ENCODE measurements around the gene FMNL3.
A peak's percentile ranks its signal among the peaks of the same experiment; 100 is the strongest.

Gene FMNL3

GRCh38 chr12:49684310-49684854 is 22.8 kb downstream of the FMNL3 start:
- Histone ChIP-seq H3K36me3 (no peaks in the 10 kb centered on the region), H3K27me3 (ENCODE audit: insufficient read depth, low read depth, severe bottlenecking) (no peaks in the 10 kb centered on the region), H3K9me3 (ENCODE audit: severe bottlenecking) (no peaks in the 10 kb centered on the region), H3K4me3 (ENCODE audit: low read depth, low read length) (no peak overlapping the region), H3K27ac (no peak overlapping the region)
- no peak for TF ChIP-seq CTCF (IDR thresholded peaks at IDR 0.05; ENCODE audit: low read depth, low read length)
- no peak for DNase-seq

GRCh38 chr12:49683599-49684309 is 23.5 kb downstream of the FMNL3 start:
- no peaks in the 10 kb centered on the region for H3K27me3 ChIP-seq (ENCODE audit: insufficient read depth, low read depth, severe bottlenecking)
- DNase-seq = no peak

GRCh38 chr12:49680075-49680474 is 27.1 kb downstream of the FMNL3 start:
- Histone ChIP-seq H3K4me3 (ENCODE audit: low read depth, low read length) (no peak overlapping the region), H3K27ac (no peak overlapping the region), H3K9me3 (ENCODE audit: severe bottlenecking) (no peaks in the 10 kb centered on the region), H3K36me3 (no peaks in the 10 kb centered on the region), H3K27me3 (ENCODE audit: insufficient read depth, low read depth, severe bottlenecking) (no peaks in the 10 kb centered on the region)
- no peak for TF ChIP-seq CTCF (IDR thresholded peaks at IDR 0.05; ENCODE audit: low read depth, low read length)
- no peak for DNase-seq

More at GRCh38 chr12:49683599-49684309, 23.5 kb downstream of the FMNL3 start:
- H3K4me3 ChIP-seq (ENCODE audit: low read depth, low read length) = no peak overlapping the region
- no peak for TF ChIP-seq CTCF (IDR thresholded peaks at IDR 0.05; ENCODE audit: low read depth, low read length)
- no peak overlapping the region for H3K27ac ChIP-seq
- no peaks in the 10 kb centered on the region for H3K36me3 ChIP-seq
- no peaks in the 10 kb centered on the region for H3K9me3 ChIP-seq (ENCODE audit: severe bottlenecking)

GRCh38 chr12:49678711-49679110 is 28.5 kb downstream of the FMNL3 start:
- no peak for DNase-seq
- no peaks in the 10 kb centered on the region for H3K27me3 ChIP-seq (ENCODE audit: insufficient read depth, low read depth, severe bottlenecking)
- no peak overlapping the region for H3K27ac ChIP-seq
- H3K36me3 ChIP-seq = no peaks in the 10 kb centered on the region
- H3K9me3 ChIP-seq (ENCODE audit: severe bottlenecking) = no peaks in the 10 kb centered on the region
- H3K4me3 ChIP-seq (ENCODE audit: low read depth, low read length) = no peak overlapping the region
- TF ChIP-seq CTCF (IDR thresholded peaks at IDR 0.05; ENCODE audit: low read depth, low read length) = no peak

- no peak for DNase-seq
- Histone ChIP-seq H3K4me3 (ENCODE audit: low read depth, low read length) (no peak overlapping the region), H3K27me3 (ENCODE audit: insufficient read depth, low read depth, severe bottlenecking) (no peaks in the 10 kb centered on the region), H3K9me3 (ENCODE audit: severe bottlenecking) (no peaks in the 10 kb centered on the region), H3K36me3 (no peaks in the 10 kb centered on the region), H3K27ac (peak overlapping the region; percentile 97)
- no peak for TF ChIP-seq CTCF (IDR thresholded peaks at IDR 0.05; ENCODE audit: low read depth, low read length)
Measured at GRCh38 chr12:49675137-49675536, 32.1 kb downstream of the FMNL3 start.

Measured in WERI-Rb-1 (cell line).